NOMO-1 treated with DMSO at 0.1 percent for 48 hours (cell line): Measurements from ENCODE around the gene N4BP2L1.
A peak's percentile ranks its signal among the peaks of the same experiment; 100 is the strongest.

ENCODE experiments used
- DNase-seq: peaks from one replicate; lab custom pipeline; 2025; ENCODE audit not compliant: unreplicated experiment; lab: John Stamatoyannopoulos, UW

Gene N4BP2L1

DNA sequence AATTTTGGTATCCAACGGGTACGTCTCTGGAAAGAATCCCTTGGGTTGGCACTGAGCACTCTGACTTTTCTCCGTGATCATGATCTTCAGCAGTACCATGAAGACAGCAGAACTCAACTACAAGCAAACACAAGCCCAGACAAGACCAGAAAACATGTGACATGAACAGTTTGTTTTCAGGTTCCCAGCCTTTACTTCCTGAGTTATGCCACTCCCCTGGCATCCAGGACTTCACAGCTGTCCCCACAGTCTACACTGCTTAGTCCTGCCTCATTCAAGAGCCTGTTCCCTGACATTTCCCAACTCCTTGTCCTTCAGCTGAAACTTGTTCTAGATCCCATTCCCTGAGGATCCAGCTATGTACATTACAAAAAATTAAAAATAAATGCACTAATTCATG, 4.9 kb upstream of the N4BP2L1 start:
- no peak for DNase-seq

- no peak for DNase-seq
Observed at GRCh38 chr13:32431361-32431760, 3.4 kb upstream of the N4BP2L1 start.

GRCh38 chr13:32430018-32430747, 2.3 kb upstream of the N4BP2L1 start:
- no peak for DNase-seq

DNA sequence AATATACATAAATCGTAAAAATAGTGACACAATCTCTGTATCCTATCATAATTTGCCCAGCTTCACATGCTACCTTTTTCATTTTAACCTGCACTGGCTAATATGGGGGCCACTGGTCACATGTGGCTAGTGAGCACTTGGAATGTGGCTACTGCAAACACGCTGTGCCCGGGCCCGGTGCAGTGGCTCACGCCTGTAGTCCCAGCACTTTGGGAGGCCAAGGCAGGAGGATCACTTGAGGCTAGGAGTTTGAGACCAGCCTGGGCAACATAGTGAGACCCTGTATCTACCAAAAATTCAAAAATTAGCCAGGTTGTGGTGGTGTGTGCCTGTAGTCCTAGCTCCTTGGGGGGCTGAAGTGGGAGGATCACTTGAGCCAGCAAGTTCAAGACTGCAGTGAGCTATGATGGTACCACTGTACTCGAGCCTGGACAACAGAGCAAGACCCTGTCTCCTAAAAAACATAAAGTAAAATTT, 1.5 kb upstream of the N4BP2L1 start:
- no peak for DNase-seq

DNA sequence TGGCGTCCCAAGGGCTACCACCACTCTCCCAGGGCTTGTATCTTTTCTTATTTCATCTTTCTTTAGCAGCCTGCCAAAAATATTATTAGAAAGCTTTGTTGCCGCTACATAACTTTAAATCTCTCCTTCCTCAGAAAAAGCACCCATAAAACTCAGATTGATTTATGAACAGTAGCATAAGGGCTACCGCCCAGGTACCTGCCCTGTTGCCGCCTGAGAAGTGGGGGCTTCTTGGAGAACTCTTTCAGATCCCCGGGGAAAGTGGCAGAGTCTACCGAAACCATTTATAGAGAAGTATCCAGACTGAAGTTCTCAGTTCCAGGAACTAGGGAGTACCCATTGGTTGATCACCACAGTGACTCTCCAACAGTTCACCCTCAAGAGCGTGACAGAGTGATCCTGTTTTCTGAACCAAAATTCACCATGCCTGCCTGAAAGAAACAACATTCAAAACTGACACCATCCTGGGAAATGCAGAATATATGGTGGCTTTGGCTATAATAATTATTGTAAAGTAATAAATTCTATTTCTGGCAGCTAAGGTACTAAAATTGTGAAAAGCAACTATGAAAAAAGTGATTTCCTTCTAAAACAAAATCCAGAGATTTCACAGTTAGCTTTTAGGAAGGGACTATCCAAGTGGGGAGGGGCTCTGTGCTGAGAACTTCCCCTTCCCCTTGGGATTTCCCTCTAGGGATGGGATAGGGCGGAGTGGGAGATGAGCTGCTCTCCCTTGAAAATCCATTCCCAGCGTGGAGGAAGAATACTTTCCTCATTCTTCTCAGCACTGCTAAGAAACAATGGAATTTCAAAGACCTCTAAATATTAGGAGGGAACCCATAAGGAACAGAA, 877 bp upstream of the N4BP2L1 start:
- peak; percentile 92 for DNase-seq

DNA sequence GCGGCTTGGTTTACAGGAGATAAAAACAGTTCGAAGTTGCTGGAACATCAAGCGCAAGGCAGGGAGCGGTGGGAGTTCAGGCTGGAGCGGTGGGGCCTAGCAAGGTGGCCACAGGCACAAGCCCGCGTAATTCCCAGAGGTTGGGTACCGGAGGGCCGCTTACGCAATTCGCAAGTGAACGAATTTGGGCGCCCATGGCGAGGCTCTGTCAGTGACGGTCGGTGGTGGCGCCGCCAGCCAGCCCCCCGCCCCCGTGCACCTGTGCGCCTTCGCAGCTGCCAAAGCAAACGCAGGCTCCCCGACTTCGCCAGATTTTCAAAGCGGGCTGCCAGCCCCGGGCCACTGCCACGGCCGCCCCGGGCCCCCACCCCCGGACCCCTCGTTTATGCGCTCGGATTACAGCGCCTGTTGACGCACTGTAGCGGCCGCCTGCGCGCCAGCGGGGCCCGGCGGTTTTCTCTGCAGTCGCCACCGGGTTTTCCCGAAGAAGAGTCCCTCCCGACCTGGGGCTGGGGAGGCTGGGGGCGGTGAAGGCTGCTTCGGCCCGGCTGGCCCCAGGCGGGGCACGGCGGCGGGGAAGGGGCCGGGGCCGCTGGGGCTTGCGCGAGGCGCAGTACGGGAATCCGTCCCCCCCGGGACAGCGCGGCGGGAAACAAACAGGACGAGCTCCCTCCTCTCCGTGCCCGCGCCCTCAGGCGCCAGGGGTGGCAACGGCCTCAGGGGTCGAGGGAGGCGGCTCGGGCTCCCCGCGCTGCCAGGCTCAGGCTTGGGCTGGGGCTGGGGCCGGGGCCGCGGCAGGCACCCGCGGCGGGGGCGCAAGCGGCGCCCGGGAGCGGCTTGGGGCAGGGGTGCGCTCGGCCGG, 709 bp downstream of the N4BP2L1 start:
- peak; percentile 50 for DNase-seq

DNA sequence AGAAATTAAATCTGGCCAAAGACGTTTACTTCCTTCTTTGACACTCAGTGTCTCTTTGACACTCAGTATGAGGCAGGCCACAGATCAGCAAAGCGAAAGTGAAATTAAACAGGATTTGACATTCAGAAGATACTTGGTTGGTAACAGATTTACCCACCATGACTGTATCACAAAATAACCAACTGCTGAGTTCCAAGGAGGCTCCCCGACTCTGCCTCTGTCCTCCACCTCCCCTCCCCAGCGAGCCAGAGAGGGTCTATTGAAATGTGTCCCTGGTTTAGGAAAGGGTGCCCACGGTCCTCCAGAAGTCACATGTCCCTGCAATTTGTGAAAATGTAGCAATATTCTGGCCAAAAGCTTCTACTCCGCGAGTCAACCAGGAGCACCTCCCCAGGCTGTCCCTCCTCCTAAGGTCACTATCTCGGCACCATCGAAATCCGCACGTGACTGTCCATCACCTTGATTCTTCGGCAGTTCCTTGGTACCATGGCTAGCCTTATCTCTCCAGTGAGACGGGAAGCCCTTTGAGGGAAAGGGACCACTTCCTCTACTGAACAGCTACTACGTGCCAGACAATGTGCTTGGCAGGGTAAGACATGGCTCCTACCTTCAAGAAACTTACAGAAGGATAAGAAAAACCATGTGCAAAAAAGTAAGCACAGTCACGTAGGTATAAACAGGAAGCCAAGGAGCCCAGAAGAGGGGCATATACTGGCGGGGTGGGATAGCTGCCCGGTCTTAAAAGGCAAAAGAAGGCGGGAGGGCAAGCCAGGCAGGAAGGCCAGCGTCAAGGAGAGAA, 1.5 kb downstream of the N4BP2L1 start:
- DNase-seq, result peak; percentile 92

GRCh38 chr13:32425158-32425557, 2.8 kb downstream of the N4BP2L1 start:
- DNase-seq, result no peak

- peak; percentile 71 for DNase-seq
Observed at GRCh38 chr13:32423592-32423991, 4.3 kb downstream of the N4BP2L1 start.

DNA sequence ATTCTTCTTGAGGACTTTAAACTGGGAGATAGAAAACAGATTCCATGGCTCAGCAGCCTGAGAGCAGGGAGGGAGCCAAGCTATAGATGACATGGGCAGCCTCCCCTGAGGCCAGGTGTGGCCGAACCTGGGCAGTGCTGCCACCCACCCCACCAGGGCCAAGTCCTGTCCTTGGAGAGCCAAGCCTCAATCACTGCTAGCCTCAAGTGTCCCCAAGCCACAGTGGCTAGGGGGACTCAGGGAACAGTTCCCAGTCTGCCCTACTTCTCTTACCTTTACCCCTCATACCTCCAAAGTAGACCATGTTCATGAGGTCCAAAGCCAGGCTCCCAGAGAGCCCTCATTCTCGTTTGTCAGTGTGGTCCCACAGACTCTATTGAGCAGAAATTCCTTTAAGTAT, 8.1 kb downstream of the N4BP2L1 start:
- DNase-seq, result no peak

- DNase-seq, result no peak
Observed at GRCh38 chr13:32417995-32418394, 9.9 kb downstream of the N4BP2L1 start.

GRCh38 chr13:32415019-32415418, 12.9 kb downstream of the N4BP2L1 start:
- peak; percentile 24 for DNase-seq

DNA sequence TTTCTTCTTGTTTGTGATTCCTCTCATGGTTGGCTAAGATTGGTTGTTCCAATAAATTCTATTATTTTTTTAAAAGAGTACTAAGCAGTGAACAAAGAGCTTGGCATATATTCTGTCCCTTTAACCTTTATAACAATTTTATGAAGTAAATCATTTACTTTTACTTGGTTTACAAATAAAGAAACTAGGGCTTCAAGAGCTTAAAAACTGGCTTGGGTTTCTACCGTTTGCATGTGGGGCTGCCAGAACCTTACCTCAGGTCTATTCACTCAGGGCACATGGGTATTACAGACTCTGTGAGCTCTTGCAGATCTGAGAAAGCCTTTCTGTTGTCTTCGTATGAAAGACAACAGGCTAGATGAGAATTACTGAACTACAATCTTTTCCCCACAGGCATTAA, 13.3 kb downstream of the N4BP2L1 start:
- DNase-seq, result no peak

DNA sequence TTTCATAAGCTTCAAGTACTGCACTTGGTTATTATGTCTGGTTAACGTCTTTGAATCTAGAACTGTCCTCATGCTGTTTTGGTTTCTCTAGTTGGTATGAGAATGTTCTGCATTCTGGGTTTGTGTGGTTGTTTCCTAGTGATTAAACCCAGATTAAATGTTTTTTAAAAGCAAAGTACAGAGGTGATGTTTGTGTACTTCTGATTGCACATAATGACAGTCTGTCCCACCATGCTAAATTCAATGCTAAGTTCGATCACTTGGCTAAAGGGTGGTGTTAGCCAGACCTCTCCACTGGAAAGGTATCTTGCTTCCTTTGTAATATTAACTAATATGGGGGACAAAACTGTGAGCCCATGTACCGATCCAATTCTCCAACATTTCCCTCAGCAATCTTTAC, 14.6 kb downstream of the N4BP2L1 start:
- no peak for DNase-seq

GRCh38 chr13:32409561-32410421, 18.1 kb downstream of the N4BP2L1 start:
- no peak for DNase-seq

GRCh38 chr13:32409001-32409313, 19.0 kb downstream of the N4BP2L1 start:
- DNase-seq, result no peak

GRCh38 chr13:32408296-32409000, 19.5 kb downstream of the N4BP2L1 start:
- DNase-seq, result no peak

GRCh38 chr13:32407854-32408253, 20.1 kb downstream of the N4BP2L1 start:
- DNase-seq, result no peak

- no peak for DNase-seq
Observed at GRCh38 chr13:32403108-32403507, 24.8 kb downstream of the N4BP2L1 start.
